CD4-positive, alpha-beta T cell (primary cell): Measurements from ENCODE around the gene RGS9. TPM values are rescaled to one million over a fixed set of nuclear protein-coding genes. Genes with fewer than 3 reads are reported as not detected.

Experiments
- ATAC-seq: fragments of 200-7000 bp; cut with Tn5 transposase; one replicate; pipeline ENCODE4 v1.10.0; 2022; ENCODE audit warnings: mild to moderate bottlenecking; ENCODE audit not compliant: poor library complexity
- CTCF ChIA-PET: fragments of 350-600 bp; sonication (Branson Sonifier 250); formaldehyde crosslinking; loops from one replicate; lab custom pipeline; 2021; ENCODE audit warnings: antibody characterized with exemption, inconsistent platforms; lab: Charles Lee
- POLR2A ChIA-PET: fragments of 350-600 bp; sonication (Branson Sonifier 250); formaldehyde crosslinking; loops from one replicate; lab custom pipeline; 2021; ENCODE audit warnings: antibody characterized with exemption, inconsistent platforms; lab: Charles Lee
- DNase-seq, 14 experiments: peaks; one replicate each; pipeline ENCODE4 v3.0.0-alpha.2; 2013 to 2020; ENCODE audit warnings: mixed read lengths in 2 of 14
- H3K27ac ChIP-seq, 2 donors: one replicate each; pipeline versions ENCODE4 v1.5.1 to v1.7.0; 2013; ENCODE audit warnings: low read length in 2 of 2, low read depth in 1 of 2, mild to moderate bottlenecking in 1 of 2
- H3K27me3 ChIP-seq, 2 experiments: 1 replicate in 1 of 2; 2 replicates in 1 of 2; pipeline versions ENCODE4 v1.6.1 to v1.7.0; 2013; ENCODE audit warnings: low read length in 2 of 2, control low read depth in 1 of 2, mild to moderate bottlenecking in 1 of 2, moderate library complexity in 1 of 2; ENCODE audit not compliant: insufficient read depth in 2 of 2, control insufficient read depth in 1 of 2
- H3K36me3 ChIP-seq: one replicate; pipeline ENCODE4 v1.6.1; 2013; ENCODE audit warnings: low read length, control low read depth; ENCODE audit not compliant: insufficient read depth
- H3K4me1 ChIP-seq: one replicate; pipeline ENCODE4 v1.6.1; 2013; ENCODE audit warnings: low read length, control low read depth; ENCODE audit not compliant: insufficient read depth
- H3K4me3 ChIP-seq: one replicate; pipeline ENCODE4 v1.5.1; 2013; ENCODE audit warnings: mild to moderate bottlenecking, low read length, moderate library complexity
- H3K9me3 ChIP-seq, 2 experiments: 1 replicate in 1 of 2; 2 replicates in 1 of 2; pipeline versions ENCODE4 v1.6.1 to v1.7.0; 2013; ENCODE audit warnings: low read length in 2 of 2, mild to moderate bottlenecking in 2 of 2, control low read depth in 1 of 2, moderate library complexity in 1 of 2; ENCODE audit not compliant: control insufficient read depth in 1 of 2, insufficient read depth in 1 of 2
- H3K27ac Mint-ChIP-seq: one replicate; pipeline ENCODE4 v1.8.0; 2020; ENCODE audit warnings: mixed read lengths
- H3K27me3 Mint-ChIP-seq: one replicate; pipeline ENCODE4 v1.8.0; 2021; ENCODE audit warnings: mixed read lengths
- H3K36me3 Mint-ChIP-seq: one replicate; pipeline ENCODE4 v1.8.0; 2021; ENCODE audit warnings: low read depth, mixed read lengths
- H3K4me1 Mint-ChIP-seq: one replicate; pipeline ENCODE4 v1.8.0; 2021; ENCODE audit warnings: low read depth, mixed read lengths
- H3K4me3 Mint-ChIP-seq: one replicate; pipeline ENCODE4 v1.8.0; 2020; ENCODE audit warnings: mild to moderate bottlenecking, mixed read lengths
- H3K9me3 Mint-ChIP-seq: one replicate; pipeline ENCODE4 v1.8.0; 2020; ENCODE audit warnings: mixed read lengths
- CTCF ChIP-seq: fragments of 200-600 bp; IDR thresholded peaks from one replicate; pipeline ENCODE4 v1.8.0; 2022; ENCODE audit warnings: antibody characterized with exemption, mild to moderate bottlenecking
- intact Hi-C, 2 experiments: fragments of 100-400 bp; cut with DNase I in 1 of 2; cut with micrococcal nuclease in 1 of 2; formaldehyde crosslinking; loops; one replicate each; pipeline versions ENCODE4 v1.15.1 to v1.9.0; 2023 to 2025; cut with DNase I, micrococcal nuclease
- total RNA-seq, 174 experiments: library from RNA in 2 of 174; stranded (reverse) in 2 of 174; gene quantifications; one replicate each; pipeline ENCODE4 v1.2.3 and lab custom pipeline; 2021 to 2026

The RGS9 gene
- total RNA-seq, 2 experiments from 2014 or later = 0.60 to 0.73 TPM

GRCh38 chr17:65163990-65164495 lies 26.9 kb downstream of the RGS9 start:
- Mint-ChIP-seq H3K4me3 (no peak overlapping the region), H3K27me3 (no peaks in the 10 kb centered on the region), H3K4me1 (peaks cover 11% of the 10 kb centered on the region), H3K36me3 (no peaks in the 10 kb centered on the region), H3K27ac (peak overlapping the region; percentile 37), H3K9me3 (no peaks in the 10 kb centered on the region)
- Histone ChIP-seq H3K9me3 (no peaks in the 10 kb centered on the region), H3K27me3 (no peaks in the 10 kb centered on the region), H3K4me1 (peaks cover 12% of the 10 kb centered on the region), H3K27ac (no peak overlapping the region), H3K4me3 (no peak overlapping the region), H3K36me3 (no peaks in the 10 kb centered on the region)
- DNase-seq (peak in 10 of 14 experiments; percentile 3 to 75 (median 32)), ATAC-seq (peak; percentile 80)
- intact Hi-C loops = no loop called here
- POLR2A ChIA-PET = no interaction called here
- CTCF ChIA-PET = interaction anchor here (0.9 to 1.2 kb wide), 2 partner anchors 8 to 34 kb away, joined by 3 to 4 read pairs; no protein-coding TSS in a partner anchor
- no peak for TF ChIP-seq CTCF

GRCh38 chr17:65166787-65167186 lies 29.6 kb downstream of the RGS9 start:
- Histone ChIP-seq H3K27ac (no peak overlapping the region), H3K36me3 (no peaks in the 10 kb centered on the region), H3K4me1 (peaks cover 18% of the 10 kb centered on the region), H3K4me3 (no peak overlapping the region), H3K9me3 (peaks cover 0 to 3% of the 10 kb centered on the region in 2 experiments), H3K27me3 (no peaks in the 10 kb centered on the region)
- H3K4me3 Mint-ChIP-seq = no peak overlapping the region
- DNase-seq (no peak), ATAC-seq (no peak)
- no peak overlapping the region for H3K27ac Mint-ChIP-seq
- no peak for TF ChIP-seq CTCF
- intact Hi-C loops = no loop called here
- H3K9me3 Mint-ChIP-seq = no peaks in the 10 kb centered on the region
- H3K27me3 Mint-ChIP-seq = no peaks in the 10 kb centered on the region
- ChIA-PET POLR2A (interaction anchor here (0.6 kb wide), 1 partner anchor 113 kb away, joined by 3 read pairs; no protein-coding TSS in a partner anchor), CTCF (no interaction called here)
- no peaks in the 10 kb centered on the region for H3K36me3 Mint-ChIP-seq
- H3K4me1 Mint-ChIP-seq = peaks cover 16% of the 10 kb centered on the region

GRCh38 chr17:65167566-65167965 lies 30.4 kb downstream of the RGS9 start:
- ATAC-seq (no peak), DNase-seq (no peak)
- no peaks in the 10 kb centered on the region for H3K36me3 ChIP-seq
- H3K4me3 Mint-ChIP-seq = no peak overlapping the region
- no peaks in the 10 kb centered on the region for H3K9me3 Mint-ChIP-seq
- TF ChIP-seq CTCF = no peak
- H3K36me3 Mint-ChIP-seq = no peaks in the 10 kb centered on the region
- peaks cover 0 to 3% of the 10 kb centered on the region in 2 experiments for H3K9me3 ChIP-seq
- ChIA-PET CTCF (no interaction called here), POLR2A (no interaction called here)
- peaks cover 25% of the 10 kb centered on the region for H3K4me1 ChIP-seq
- intact Hi-C loops = no loop called here
- H3K27me3 Mint-ChIP-seq = no peaks in the 10 kb centered on the region
- peaks cover 20% of the 10 kb centered on the region for H3K4me1 Mint-ChIP-seq
- H3K27ac ChIP-seq = no peak overlapping the region
- no peak overlapping the region for H3K4me3 ChIP-seq
- no peaks in the 10 kb centered on the region for H3K27me3 ChIP-seq
- H3K27ac Mint-ChIP-seq = no peak overlapping the region
